Psoas muscle (tissue), 8 donors: ENCODE measurements around the gene LMNTD2. TPM values are rescaled to one million over a fixed set of nuclear protein-coding genes. Genes with fewer than 3 reads are reported as not detected.

ENCODE experiments used
- ATAC-seq, 4 donors: fragments of 200-7000 bp; cut with Tn5 transposase; one replicate each; pipeline ENCODE4 v1.9.1; 2020; ENCODE audit warnings: moderate library complexity in 3 of 4, mild to moderate bottlenecking in 2 of 4
- DNase-seq, 2 donors: peaks; one replicate each; pipeline ENCODE4 v3.0.0-alpha.2; 2020
- H3K27ac ChIP-seq: fragments of 200-600 bp; one replicate; pipeline ENCODE4 v1.8.0; 2022
- H3K27me3 ChIP-seq, 3 donors: fragments of 200-600 bp in 1 of 3; one replicate each; pipeline versions ENCODE4 v1.6.1 to v1.8.0; 2013 to 2022; ENCODE audit warnings: low read length in 2 of 3, mild to moderate bottlenecking in 2 of 3, moderate library complexity in 1 of 3; ENCODE audit not compliant: insufficient read depth in 3 of 3
- H3K36me3 ChIP-seq, 2 donors: fragments of 200-600 bp in 1 of 2; one replicate each; pipeline versions ENCODE4 v1.6.1 to v1.8.0; 2013 to 2022; ENCODE audit warnings: low read depth in 1 of 2, mild to moderate bottlenecking in 1 of 2, moderate library complexity in 1 of 2; ENCODE audit not compliant: insufficient read depth in 1 of 2
- H3K4me1 ChIP-seq: fragments of 200-600 bp; one replicate; pipeline ENCODE4 v1.8.0; 2022
- H3K4me3 ChIP-seq: fragments of 200-600 bp; one replicate; pipeline ENCODE4 v1.8.0; 2022; ENCODE audit warnings: mild to moderate bottlenecking
- H3K9me3 ChIP-seq: fragments of 200-600 bp; one replicate; pipeline ENCODE4 v1.8.0; 2022
- WGBS, 3 donors: extraction: QIAGEN DNeasy Blood & Tissue Kit; methylation state at CpG; one replicate each; pipeline versions ENCODE4 v1.1.6 to v1.1.7; 2013; 5-methylcytosine and 5-hydroxymethylcytosine counted together
- intact Hi-C, 2 donors: fragments of 100-400 bp; cut with DNase I; formaldehyde crosslinking; loops; one replicate each; pipeline versions ENCODE4 v1.11.0 to v1.14.2; 2022
- polyA plus RNA-seq, 3 donors: library from polyadenylated mRNA; stranded (reverse); fragments of 200-250 nt; gene quantifications; one replicate each; pipeline ENCODE4 v1.2.3, GENCODE V29; 2013
- total RNA-seq, 4 donors: library from RNA; stranded (reverse); fragmentation: NEBNext Ultra II Directional in 2 of 4; extraction: Animal tissue kit (Norgen Biotek cat#: 25700) in 2 of 4; gene quantifications; one replicate each; pipeline versions ENCODE4 v1.2.1 to v1.2.4, GENCODE V29; 2021 to 2023
- TF ChIP-seq, protein P1 (sequence below): fragments of 200-600 bp; IDR thresholded peaks from one replicate; pipeline ENCODE4 v1.8.0; 2022; ENCODE audit warnings: antibody characterized with exemption
- donor health status: healthy with polysubstance abuse.
- donor health status: DM: no; HTN: no; CAD: no; lungs with moderate emphysema.
- donor health status: Bipolar disorder and iron deficiency.
- donor health status: healthy.
- donor health status: DM: yes; HTN: yes; CAD: no.
- donor health status: DM: no; HTN: no; CAD: no.
- donor health status: DM: no; HTN: no; CAD: no.
- donor health status: DM: yes; HTN: yes; CAD: no.

LMNTD2 gene
- total and polyA plus RNA-seq, 7 donors: 0.04 to 0.27 (median 0.12) TPM; not detected in 2

DNA sequence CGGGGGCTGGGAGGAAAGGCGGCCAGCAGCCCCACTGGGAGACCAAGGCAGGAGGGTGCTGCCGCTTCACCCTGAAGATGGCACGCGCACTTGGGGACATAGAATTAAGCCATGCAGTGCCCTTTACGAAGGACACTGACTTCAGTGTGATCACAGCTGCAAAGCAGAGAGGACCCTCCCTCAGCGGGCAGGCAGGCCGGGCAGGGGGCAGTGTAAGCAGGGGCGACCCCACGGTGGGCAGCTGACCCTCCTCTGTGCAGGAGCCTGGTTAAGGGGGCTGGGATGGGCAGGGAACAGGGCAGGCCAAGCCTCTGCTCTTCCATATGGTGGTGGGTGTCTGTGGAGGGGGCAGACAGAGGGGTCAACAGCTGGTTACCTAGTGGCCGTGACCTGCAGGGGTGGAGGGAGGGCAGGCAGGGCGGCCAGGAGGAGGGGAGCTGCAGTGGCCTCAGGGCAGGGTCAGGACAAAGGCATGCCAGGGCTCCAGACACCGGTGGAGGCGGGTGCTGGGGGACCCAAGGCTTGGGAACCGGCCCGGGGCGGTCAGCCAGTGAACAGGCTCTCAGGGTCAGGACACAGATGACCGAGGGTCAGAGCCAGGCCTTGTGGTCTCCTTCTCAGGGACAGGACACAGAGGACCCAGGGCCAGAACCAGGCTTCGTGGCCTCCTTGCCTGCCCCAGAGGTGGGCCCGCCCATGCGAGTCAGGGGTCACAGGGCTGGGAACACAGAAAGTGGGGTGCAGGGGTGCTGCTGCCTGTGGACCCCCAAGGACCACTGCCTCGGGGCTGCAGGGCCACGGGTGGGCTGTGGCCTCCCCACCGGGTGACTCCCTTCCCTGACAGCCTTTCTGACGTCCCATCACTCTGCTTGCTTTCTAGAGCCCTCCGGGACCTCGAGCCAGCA, 7.2 kb downstream of the LMNTD2 start:
- DNase-seq (no peak), ATAC-seq (no peak)
- intact Hi-C loops: no loop called here
- Histone ChIP-seq H3K4me3 (no peak overlapping the region), H3K27me3 (peaks cover 0 to 64% (median 36%) of the 10 kb centered on the region in 3 donors), H3K27ac (no peak overlapping the region), H3K36me3 (no peaks in the 10 kb centered on the region), H3K9me3 (no peaks in the 10 kb centered on the region), H3K4me1 (peaks cover 5% of the 10 kb centered on the region)
- TF ChIP-seq, protein P1, sequence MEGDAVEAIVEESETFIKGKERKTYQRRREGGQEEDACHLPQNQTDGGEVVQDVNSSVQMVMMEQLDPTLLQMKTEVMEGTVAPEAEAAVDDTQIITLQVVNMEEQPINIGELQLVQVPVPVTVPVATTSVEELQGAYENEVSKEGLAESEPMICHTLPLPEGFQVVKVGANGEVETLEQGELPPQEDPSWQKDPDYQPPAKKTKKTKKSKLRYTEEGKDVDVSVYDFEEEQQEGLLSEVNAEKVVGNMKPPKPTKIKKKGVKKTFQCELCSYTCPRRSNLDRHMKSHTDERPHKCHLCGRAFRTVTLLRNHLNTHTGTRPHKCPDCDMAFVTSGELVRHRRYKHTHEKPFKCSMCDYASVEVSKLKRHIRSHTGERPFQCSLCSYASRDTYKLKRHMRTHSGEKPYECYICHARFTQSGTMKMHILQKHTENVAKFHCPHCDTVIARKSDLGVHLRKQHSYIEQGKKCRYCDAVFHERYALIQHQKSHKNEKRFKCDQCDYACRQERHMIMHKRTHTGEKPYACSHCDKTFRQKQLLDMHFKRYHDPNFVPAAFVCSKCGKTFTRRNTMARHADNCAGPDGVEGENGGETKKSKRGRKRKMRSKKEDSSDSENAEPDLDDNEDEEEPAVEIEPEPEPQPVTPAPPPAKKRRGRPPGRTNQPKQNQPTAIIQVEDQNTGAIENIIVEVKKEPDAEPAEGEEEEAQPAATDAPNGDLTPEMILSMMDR: no peak
- WGBS, 3 donors: 80 to 86% (median 81%) methylated on average over 23 to 27 of the region's 27 CpGs

GRCh38 chr11:551596-551995, 8.9 kb downstream of the LMNTD2 start:
- TF ChIP-seq, protein P1: no peak
- Histone ChIP-seq H3K4me3 (no peak overlapping the region), H3K4me1 (peaks cover 5% of the 10 kb centered on the region), H3K36me3 (no peaks in the 10 kb centered on the region), H3K27me3 (peaks cover 0 to 50% (median 26%) of the 10 kb centered on the region in 3 donors), H3K27ac (no peak overlapping the region), H3K9me3 (no peaks in the 10 kb centered on the region)
- DNase-seq (no peak), ATAC-seq (no peak)
- intact Hi-C loops: no loop called here
- 74 to 80% (median 76%) methylated on average over 12 of the region's 12 CpGs for WGBS, 3 donors

DNA sequence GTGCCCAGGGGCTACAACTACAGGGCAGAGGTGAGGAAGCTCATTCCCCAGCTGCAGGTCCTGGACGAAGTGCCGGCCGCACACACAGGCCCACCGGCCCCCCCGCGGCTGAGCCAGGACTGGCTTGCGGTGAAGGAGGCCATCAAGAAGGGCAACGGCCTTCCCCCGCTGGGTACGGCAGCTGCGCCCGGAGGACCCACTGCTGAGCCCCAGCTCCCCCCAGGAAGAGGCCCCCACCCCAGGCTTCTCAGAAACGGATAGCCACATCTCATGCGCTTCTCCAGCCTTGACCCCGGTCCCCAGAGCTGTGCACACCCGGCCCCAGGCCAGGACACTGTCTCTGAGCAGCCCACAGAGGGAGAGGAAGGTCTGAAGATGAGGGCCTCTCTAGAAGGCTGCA, 9.4 kb downstream of the LMNTD2 start:
- intact Hi-C loops: no loop called here
- peaks cover 0 to 45% (median 22%) of the 10 kb centered on the region in 3 donors for H3K27me3 ChIP-seq

GRCh38 chr11:550746-551085, 9.8 kb downstream of the LMNTD2 start:
- Histone ChIP-seq H3K4me1 (peaks cover 5% of the 10 kb centered on the region), H3K9me3 (no peaks in the 10 kb centered on the region), H3K27ac (no peak overlapping the region), H3K4me3 (no peak overlapping the region), H3K27me3 (peaks cover 0 to 41% (median 19%) of the 10 kb centered on the region in 3 donors), H3K36me3 (no peaks in the 10 kb centered on the region)
- intact Hi-C loops: no loop called here
- ATAC-seq: no peak
- TF ChIP-seq, protein P1: no peak
- 75 to 85% (median 82%) methylated on average over 3 to 5 of the region's 5 CpGs for WGBS, 3 donors
- DNase-seq: peak in 1 of 2 donors; percentile 7

More for the DNA sequence above, 9.4 kb downstream of the LMNTD2 start:
- ATAC-seq: no peak
- TF ChIP-seq, protein P1: no peak
- Histone ChIP-seq H3K9me3 (no peaks in the 10 kb centered on the region), H3K36me3 (no peaks in the 10 kb centered on the region), H3K27ac (no peak overlapping the region), H3K4me3 (no peak overlapping the region), H3K4me1 (peaks cover 5% of the 10 kb centered on the region)
- WGBS, 3 donors: 83 to 87% (median 86%) methylated on average over 13 to 16 of the region's 16 CpGs
- peak in 1 of 2 donors; percentile 6 for DNase-seq
